ENCODE data around the gene PSME2.
"Not testable (repeated sequence)": the region's sequence is repeated elsewhere in the genome, so short reads cannot be mapped to it uniquely, and the experiment has no call there.

GRCh38 chr14:24105609-24106239 lies 40.7 kb downstream of the PSME2 start:
- TF ChIP-seq CTCF (IDR thresholded peaks at IDR 0.05); ZFX (IDR thresholded peaks at IDR 0.05; ENCODE audit: borderline replicate concordance): not testable (repeated sequence)

All from 22Rv1 (cell line).